IMR-90 (cell line): ENCODE data around the gene TMEM223. TPM values are rescaled to one million over a fixed set of nuclear protein-coding genes. Genes with fewer than 3 reads are reported as not detected.

ENCODE experiments used
- ATAC-seq: fragments of 200-7000 bp; cut with Tn5 transposase; 2 replicates; pipeline ENCODE4 v1.9.1; 2020; ENCODE audit warnings: low read depth, mild to moderate bottlenecking, moderate library complexity
- BruUV-seq: library from RNA; stranded (reverse); fragments of 400-500 nt; replicated peaks from 2 replicates; lab custom pipeline; 2021; lab: Mats Ljungman, UMichigan
- CTCF ChIA-PET: fragments of 300-600 bp; formaldehyde crosslinking; extraction: SDS; loops from one replicate; lab custom pipeline; 2021; ENCODE audit warnings: antibody characterized with exemption; lab: Yijun Ruan, JAX
- POLR2A ChIA-PET: fragments of 300-600 bp; sonication (Branson Sonifier 250); formaldehyde crosslinking; loops from one replicate; lab custom pipeline; 2022; ENCODE audit warnings: antibody characterized with exemption; ENCODE audit not compliant: unreplicated experiment; lab: Charles Lee
- DNase-seq: peaks from one replicate; pipeline ENCODE4 v3.0.0; 2013
- H2AFZ ChIP-seq: replicated peaks from 2 replicates; pipeline ENCODE3; 2013; ENCODE audit warnings: low read length, mild to moderate bottlenecking; ENCODE audit not compliant: poor library complexity
- H2AK5ac ChIP-seq: 2 replicates; pipeline ENCODE4 v1.6.1; 2013; ENCODE audit warnings: low read depth, low read length, inconsistent platforms
- H2AK9ac ChIP-seq: replicated peaks from 2 replicates; pipeline ENCODE3; 2013; ENCODE audit warnings: mild to moderate bottlenecking, low read depth, low read length, moderate library complexity; ENCODE audit not compliant: poor library complexity
- H2BK120ac ChIP-seq: 2 replicates; pipeline ENCODE4 v1.6.1; 2013; ENCODE audit warnings: low read depth, low read length, inconsistent platforms
- H2BK15ac ChIP-seq: 3 replicates; pipeline ENCODE4 v1.6.1; 2013; ENCODE audit warnings: low read depth, low read length, inconsistent platforms
- H2BK20ac ChIP-seq: 2 replicates; pipeline ENCODE4 v1.6.1; 2013; ENCODE audit warnings: low read depth, mild to moderate bottlenecking, inconsistent platforms, low read length, moderate library complexity
- H2BK5ac ChIP-seq: 2 replicates; pipeline ENCODE4 v1.6.1; 2013; ENCODE audit warnings: mild to moderate bottlenecking, low read depth, low read length, inconsistent platforms; ENCODE audit not compliant: poor library complexity, severe bottlenecking
- H3K14ac ChIP-seq: replicated peaks from 2 replicates; pipeline ENCODE4 v1.6.1; 2013; ENCODE audit warnings: low read depth, low read length, inconsistent platforms
- H3K18ac ChIP-seq: 2 replicates; pipeline ENCODE4 v1.6.1; 2013; ENCODE audit warnings: low read depth, low read length, control low read depth
- H3K23ac ChIP-seq: 2 replicates; pipeline ENCODE4 v1.6.1; 2013; ENCODE audit warnings: low read depth, low read length, inconsistent platforms
- H3K27ac ChIP-seq: 2 replicates; pipeline ENCODE4 v1.5.1; 2013; ENCODE audit warnings: mild to moderate bottlenecking, control low read depth, low read length; ENCODE audit not compliant: insufficient read depth
- H3K27me3 ChIP-seq: 2 replicates; pipeline ENCODE4 v1.6.1; 2013; ENCODE audit warnings: low read length; ENCODE audit not compliant: control insufficient read depth, insufficient read depth
- H3K36me3 ChIP-seq: 2 replicates; pipeline ENCODE4 v1.6.1; 2013; ENCODE audit warnings: low read length, mixed read lengths; ENCODE audit not compliant: control insufficient read depth, insufficient read depth
- H3K4ac ChIP-seq: 2 replicates; pipeline ENCODE4 v1.6.1; 2013; ENCODE audit warnings: low read depth, low read length, inconsistent platforms
- H3K4me1 ChIP-seq: 2 replicates; pipeline ENCODE4 v1.6.1; 2013; ENCODE audit warnings: low read length, mixed read lengths; ENCODE audit not compliant: control insufficient read depth, insufficient read depth
- H3K4me2 ChIP-seq: 2 replicates; pipeline ENCODE4 v1.6.1; 2013; ENCODE audit warnings: low read depth, mild to moderate bottlenecking, control low read depth, low read length, moderate library complexity
- H3K4me3 ChIP-seq: 2 replicates; pipeline ENCODE4 v1.5.1; 2013; ENCODE audit warnings: low read depth, mild to moderate bottlenecking, control low read depth, low read length, moderate library complexity; ENCODE audit not compliant: insufficient read depth
- H3K56ac ChIP-seq: 2 replicates; pipeline ENCODE4 v1.6.1; 2013; ENCODE audit warnings: low read length, inconsistent platforms; ENCODE audit not compliant: insufficient read depth; ENCODE audit errors: extremely low read depth
- H3K79me1 ChIP-seq, 2 experiments: 2 replicates each; pipeline ENCODE4 v1.6.1; 2013; ENCODE audit warnings: low read length in 2 of 2, inconsistent platforms in 1 of 2, low read depth in 1 of 2
- H3K9ac ChIP-seq: 2 replicates; pipeline ENCODE4 v1.6.1; 2013; ENCODE audit warnings: low read depth, low read length, control low read depth
- H3K9me1 ChIP-seq: 2 replicates; pipeline ENCODE4 v1.6.1; 2013; ENCODE audit warnings: low read length, inconsistent platforms; ENCODE audit not compliant: insufficient read depth
- H3K9me3 ChIP-seq: 2 replicates; pipeline ENCODE4 v1.6.1; 2013; ENCODE audit warnings: low read length; ENCODE audit not compliant: control insufficient read depth, insufficient read depth
- H4K20me1 ChIP-seq: 2 replicates; pipeline ENCODE4 v1.6.1; 2013; ENCODE audit warnings: low read length, inconsistent platforms; ENCODE audit not compliant: insufficient read depth
- H4K5ac ChIP-seq: 2 replicates; pipeline ENCODE4 v1.6.1; 2013; ENCODE audit warnings: mild to moderate bottlenecking, low read depth, low read length, control low read depth
- H4K8ac ChIP-seq, 2 experiments: 2 replicates each; pipeline ENCODE4 v1.6.1; 2013; ENCODE audit warnings: low read depth in 2 of 2, low read length in 2 of 2, control low read depth in 1 of 2, inconsistent platforms in 1 of 2
- H4K91ac ChIP-seq: 2 replicates; pipeline ENCODE4 v1.6.1; 2013; ENCODE audit warnings: low read depth, low read length, inconsistent platforms; ENCODE audit not compliant: insufficient read depth
- BHLHE40 ChIP-seq: fragments of 150-350 bp; IDR thresholded peaks from 2 replicates; pipeline ENCODE4 v1.6.1; 2016; ENCODE audit warnings: mild to moderate bottlenecking, low read depth, low read length
- CEBPB ChIP-seq: IDR thresholded peaks from 2 replicates; pipeline ENCODE4 v1.6.1; 2012; ENCODE audit warnings: low read depth, low read length, improper control_type of control experiment
- CHD1 ChIP-seq: IDR thresholded peaks from 2 replicates; pipeline ENCODE4 v1.6.1; 2012; ENCODE audit warnings: low read depth, low read length, improper control_type of control experiment
- ELK1 ChIP-seq: fragments of 150-350 bp; IDR thresholded peaks from 2 replicates; pipeline ENCODE4 v1.6.1; 2016; ENCODE audit warnings: low read depth, mild to moderate bottlenecking, low read length, moderate library complexity, borderline replicate concordance
- FOS ChIP-seq: fragments of 150-350 bp; IDR thresholded peaks from 2 replicates; pipeline ENCODE4 v1.6.1; 2016; ENCODE audit warnings: low read depth, low read length
- MAZ ChIP-seq: IDR thresholded peaks from 2 replicates; pipeline ENCODE4 v1.6.1; 2012; ENCODE audit warnings: low read depth, mild to moderate bottlenecking, low read length, improper control_type of control experiment, moderate library complexity, borderline replicate concordance
- MXI1 ChIP-seq: IDR thresholded peaks from 2 replicates; pipeline ENCODE4 v1.6.1; 2012; ENCODE audit warnings: low read depth, mild to moderate bottlenecking, low read length, moderate library complexity, borderline replicate concordance
- POLR2A ChIP-seq: IDR thresholded peaks from 2 replicates; pipeline ENCODE4 v1.6.1; 2012; ENCODE audit warnings: mild to moderate bottlenecking, low read depth, low read length
- RAD21 ChIP-seq: IDR thresholded peaks from 2 replicates; pipeline ENCODE4 v1.6.1; 2012; ENCODE audit warnings: low read length, improper control_type of control experiment
- USF2 ChIP-seq: fragments of 150-350 bp; IDR thresholded peaks from 2 replicates; pipeline ENCODE4 v1.6.1; 2017; ENCODE audit warnings: mild to moderate bottlenecking, antibody characterized with exemption, low read length, low read depth
- WGBS, 2 experiments: methylation state at CpG; one replicate each; pipeline versions ENCODE4 v1.1.5 to v1.1.7; 2013; ENCODE audit warnings: missing lambda C conversion rate in 2 of 2; ENCODE audit not compliant: insufficient read length in 1 of 2; ENCODE audit errors: extremely low coverage in 2 of 2; 5-methylcytosine and 5-hydroxymethylcytosine counted together
- dilution Hi-C: fragments of 300-500 bp; cut with HindIII; formaldehyde crosslinking; loops from one replicate; pipeline ENCODE4 v1.14.3; 2018; ENCODE audit warnings: low sequenced_read_pairs; ENCODE audit not compliant: unreplicated experiment
- in situ Hi-C: fragments of 300-500 bp; cut with MboI; formaldehyde crosslinking; loops from 3 replicates; pipeline ENCODE4 v1.14.3; 2019; ENCODE audit warnings: low sequenced_read_pairs, inconsistent platforms, mixed read lengths
- intact Hi-C: fragments of 100-400 bp; cut with micrococcal nuclease; formaldehyde crosslinking; loops from 2 replicates; pipeline ENCODE4 v1.10.0; 2022
- polyA plus RNA-seq, 3 experiments: library from polyadenylated mRNA; depleted of rRNA; stranded (reverse); fragments of >200 nt; gene quantifications; 2 replicates each; pipeline ENCODE4 v1.2.3, GENCODE V29; 2012; ENCODE audit warnings: low replicate concordance in 1 of 3
- total RNA-seq: library from RNA; depleted of rRNA; stranded (reverse); fragments of >200 nt; gene quantifications from 2 replicates; pipeline ENCODE4 v1.2.3, GENCODE V29; 2012

TMEM223 gene
- total and polyA plus RNA-seq, 2 of the 4 experiments (the other 2 are of a cell fraction), result 9.7 to 15.7 TPM

DNA sequence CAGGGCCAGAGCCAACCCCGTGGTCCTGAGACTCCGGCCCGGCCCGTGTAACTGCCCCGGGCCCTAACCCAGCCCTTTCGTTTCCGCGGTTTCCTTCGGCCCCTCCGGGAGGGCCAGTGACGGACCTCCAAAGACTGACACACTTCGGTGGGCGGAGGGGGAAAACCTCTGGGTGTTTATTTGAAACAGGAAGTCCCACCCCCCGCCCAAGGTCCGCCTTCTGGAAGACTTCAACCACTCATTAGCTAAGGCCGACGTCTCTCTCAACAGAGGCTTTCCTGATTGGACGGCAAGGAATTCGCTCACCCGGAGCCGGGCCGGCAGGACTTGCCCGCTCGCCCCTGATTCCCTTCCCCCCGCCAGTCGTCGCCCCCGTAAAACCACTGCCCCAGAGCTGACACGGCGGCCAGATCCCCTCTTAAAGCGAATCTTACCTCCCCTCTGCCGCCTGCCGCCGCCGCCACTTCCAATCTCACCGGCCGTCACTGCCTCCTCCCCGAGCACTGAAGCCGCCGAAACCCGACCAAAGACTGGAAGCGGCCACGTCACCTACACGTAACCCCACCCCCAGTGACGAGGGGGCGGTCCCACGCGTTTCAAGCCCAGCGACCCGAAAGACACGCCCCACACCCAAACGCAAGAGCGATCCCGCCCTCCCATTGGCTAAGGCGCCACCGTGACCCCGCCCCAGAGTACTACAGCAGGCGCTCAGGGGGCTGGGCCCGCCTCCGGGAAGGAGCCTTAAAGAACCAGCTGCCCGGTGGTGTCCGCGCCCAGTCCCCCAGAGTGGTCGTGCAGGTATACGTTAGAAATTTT lies 39.9 kb upstream of the TMEM223 start, which contains the start of gene STX5:
Gene STX5 (minus strand): TSS at position 532 of the 816 bp plus-strand sequence. CDS start 808 bp downstream, outside the sequence.
- TF ChIP-seq USF2, result peak; percentile 87
- peak; percentile 45; the same call in 1 of the 2 replicates for TF ChIP-seq MAZ
- TF ChIP-seq FOS, result peak; percentile 40; the same call in 1 of the 2 replicates
- TF ChIP-seq CHD1, result no peak; the same call in 1 of the 2 replicates
- no peak for TF ChIP-seq RAD21
- 0 out of 2 replicates have a peak, but pooled peaks have one; percentile 43 for TF ChIP-seq MXI1
- TF ChIP-seq POLR2A, result peak; percentile 96
- no peak for TF ChIP-seq BHLHE40
- no peak for TF ChIP-seq ELK1
- TF ChIP-seq CEBPB, result no peak

More for the DNA sequence above, 39.9 kb upstream of the TMEM223 start, which contains the start of gene STX5:
- peak within 1 kb of the TSS; percentile 88 for H3K4ac ChIP-seq
- H3K4me3 ChIP-seq, result peak within 1 kb of the TSS; percentile 94
- peak within 1 kb of the TSS; percentile 90 for H3K23ac ChIP-seq
- intact Hi-C loops, result loop anchor here (2.0 kb wide), 1 partner anchor 45 kb away; the partner anchor contains the start of gene TMEM179B
- DNase-seq (peak; percentile 99), ATAC-seq (peak; percentile 95)
- H3K36me3 ChIP-seq, result peaks cover 34% of the 10 kb centered on the region
- CTCF ChIA-PET, result interaction anchor here (0.6 kb wide), 1 partner anchor 20 kb away, joined by 4 read pairs; no protein-coding TSS in a partner anchor
- peak within 1 kb of the TSS; percentile 100 for H2AK9ac ChIP-seq
- 1% methylated on average over 18 of the region's 65 CpGs; no CpG with 5 or more reads in 1 of the 2 experiments for WGBS, 2 experiments
- H4K5ac ChIP-seq, result peak within 1 kb of the TSS; percentile 61
- peak within 1 kb of the TSS; percentile 92 for H3K14ac ChIP-seq
- peak within 1 kb of the TSS; percentile 94 for H3K9ac ChIP-seq
- dilution Hi-C loops, result no loop called here
- H3K4me2 ChIP-seq, result peak within 1 kb of the TSS; percentile 98
- H2BK120ac ChIP-seq, result peak within 1 kb of the TSS; percentile 64; the same call in 1 of the 2 replicates
- no peaks in the 10 kb centered on the region for H3K9me3 ChIP-seq
- peak within 1 kb of the TSS; percentile 95 for H3K27ac ChIP-seq
- peaks cover 23 to 82% of the 10 kb centered on the region in 2 experiments; a peak in 3 of 4 replicates for H3K79me1 ChIP-seq
- H4K91ac ChIP-seq, result peak within 1 kb of the TSS; percentile 63
- peak within 1 kb of the TSS; percentile 99 for H2AFZ ChIP-seq
- peaks cover 12% of the 10 kb centered on the region for H3K4me1 ChIP-seq
- no peaks in the 10 kb centered on the region for H3K27me3 ChIP-seq
- H3K18ac ChIP-seq, result peak within 1 kb of the TSS; percentile 67
- peak within 1 kb of the TSS; percentile 96 for H2BK5ac ChIP-seq
- 0 out of 2 replicates have a peak within 1 kb of the TSS, but pooled peaks have one; percentile 38 for H2BK20ac ChIP-seq
- H3K56ac ChIP-seq, result peak within 1 kb of the TSS; percentile 67
- H3K9me1 ChIP-seq, result peaks cover 4% of the 10 kb centered on the region; the same call in 1 of the 2 replicates
- POLR2A ChIA-PET, result interaction anchor here (0.6 to 1.8 kb wide), 5 partner anchors 10 to 158 kb away, joined by 3 to 16 read pairs (median 4); partner anchors contain the start of gene HNRNPUL2
- peak within 1 kb of the TSS; percentile 67 for H2AK5ac ChIP-seq
- no TSS peak for BruUV-seq
- in situ Hi-C loops, result no loop called here
- H2BK15ac ChIP-seq, result no peak within 1 kb of the TSS
- peaks cover 37% of the 10 kb centered on the region; the same call in 1 of the 2 replicates for H4K20me1 ChIP-seq
- H4K8ac ChIP-seq, result peak within 1 kb of the TSS; percentile 21 to 94; a peak in 3 of 4 replicates
